HG03135 (cell line): ENCODE measurements around the gene ZNF462.
"Not testable (repeated sequence)": the region's sequence is repeated elsewhere in the genome, so short reads cannot be mapped to it uniquely, and the experiment has no call there.

Experiments
- ATAC-seq: cut with Tn5 transposase; IDR thresholded peaks from one replicate; pipeline ENCODE4 v1.9.1; 2021; ENCODE audit warnings: mild to moderate bottlenecking, moderate library complexity; ENCODE audit not compliant: unreplicated experiment

ZNF462 gene

GRCh38 chr9:106862821-106863720, at the start of gene ZNF462:
Gene ZNF462 (plus strand): TSS chr9:106863166. CDS start chr9:106923384, 60,218 bp downstream.
- ATAC-seq = no peak

GRCh38 chr9:106816524-106816923, 46.4 kb upstream of the ZNF462 start:
- no peak for ATAC-seq

GRCh38 chr9:106818034-106818433, 44.9 kb upstream of the ZNF462 start:
- ATAC-seq = no peak

GRCh38 chr9:106820866-106821265, 42.1 kb upstream of the ZNF462 start:
- ATAC-seq = no peak

GRCh38 chr9:106828070-106828469, 34.9 kb upstream of the ZNF462 start:
- no peak for ATAC-seq

- no peak for ATAC-seq
These were observed 34.0 kb upstream of the ZNF462 start for GRCh38 chr9:106828965-106829364.

GRCh38 chr9:106829666-106830408, 33.1 kb upstream of the ZNF462 start:
- ATAC-seq = no peak

GRCh38 chr9:106830527-106831150, 32.3 kb upstream of the ZNF462 start:
- ATAC-seq = no peak

- no peak for ATAC-seq
These were observed 28.1 kb upstream of the ZNF462 start for GRCh38 chr9:106834888-106835287.

GRCh38 chr9:106835840-106836239, 27.1 kb upstream of the ZNF462 start:
- ATAC-seq = no peak

- no peak for ATAC-seq
These were observed 19.6 kb upstream of the ZNF462 start for GRCh38 chr9:106843371-106843770.

- no peak for ATAC-seq
These were observed 16.7 kb upstream of the ZNF462 start for GRCh38 chr9:106846307-106846706.

GRCh38 chr9:106846857-106847256, 16.1 kb upstream of the ZNF462 start:
- no peak for ATAC-seq

GRCh38 chr9:106851640-106852039, 11.3 kb upstream of the ZNF462 start:
- not testable (repeated sequence) for ATAC-seq

- no peak for ATAC-seq
These were observed 5.0 kb upstream of the ZNF462 start for GRCh38 chr9:106857811-106858470.

- ATAC-seq = no peak
These were observed 2.8 kb upstream of the ZNF462 start for GRCh38 chr9:106859957-106860720.

GRCh38 chr9:106860721-106861639, 2.0 kb upstream of the ZNF462 start:
- ATAC-seq = no peak

GRCh38 chr9:106861640-106862109, 1.3 kb upstream of the ZNF462 start:
- ATAC-seq = no peak
